Measurements from ENCODE around the gene CHRNA9. TPM values are rescaled to one million over a fixed set of nuclear protein-coding genes. Genes with fewer than 3 reads are reported as not detected.

Gene CHRNA9
- total RNA-seq, 2 experiments from 2014 or later = not detected

DNA sequence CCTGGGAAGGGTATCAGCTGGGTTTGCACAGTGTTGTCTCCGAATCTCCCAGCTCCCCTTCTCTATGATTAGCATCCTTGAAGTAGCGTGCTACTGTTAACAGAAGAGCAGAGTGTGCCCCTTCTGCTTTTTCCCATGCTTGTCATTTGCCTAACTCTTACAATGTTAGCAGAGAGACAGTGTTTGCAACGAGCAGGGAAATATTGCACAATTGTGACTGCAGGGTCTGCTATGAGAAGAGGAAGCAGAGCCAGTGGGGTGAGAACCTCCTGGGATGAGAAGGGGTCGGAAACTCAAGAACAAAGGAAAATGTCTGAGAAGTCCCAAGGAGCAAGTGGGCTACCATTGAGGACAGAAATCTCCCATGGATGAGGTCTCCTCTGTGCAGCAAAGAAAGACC, 7.8 kb upstream of the CHRNA9 start:
- H4K20me1 ChIP-seq (ENCODE audit: insufficient read depth, low read length) = no peaks in the 10 kb centered on the region
- H3K4me2 ChIP-seq (ENCODE audit: low read length) = no peak overlapping the region
- ChIA-PET CTCF (ENCODE audit: unreplicated experiment) (no interaction called here), POLR2A (interaction anchor here (1.3 kb wide), 1 partner anchor 10 kb away, joined by 4 read pairs; no protein-coding TSS in a partner anchor)
- H3K36me3 ChIP-seq (ENCODE audit: insufficient read depth, low read length) = no peaks in the 10 kb centered on the region
- DNase-seq (ENCODE audit: low spot score) = no peak
- H3K9me3 ChIP-seq (ENCODE audit: low read length) = no peaks in the 10 kb centered on the region
- no peak overlapping the region for H3K4me3 ChIP-seq (ENCODE audit: low read depth, low read length, poor library complexity, severe bottlenecking)
- H3K79me2 ChIP-seq (ENCODE audit: insufficient read depth, low read depth, low read length) = no peaks in the 10 kb centered on the region
- BruUV-seq (replicated peaks) = no TSS peak
- peaks cover 4% of the 10 kb centered on the region for H3K4me1 ChIP-seq (ENCODE audit: insufficient read depth, low read length, poor library complexity, severe bottlenecking)
- no peaks in the 10 kb centered on the region for H3K9me2 ChIP-seq (ENCODE audit: insufficient read depth, low read length)
- no peak overlapping the region for H2AFZ ChIP-seq (ENCODE audit: low read length)
- intact Hi-C loops (cut with micrococcal nuclease; ENCODE audit: unreplicated experiment) = loop anchor here (5.0 kb wide), 1 partner anchor 350 kb away; the partner anchor contains the start of gene PDS5A
- no peak overlapping the region for H3K27ac ChIP-seq (ENCODE audit: low read depth, low read length, poor library complexity, severe bottlenecking)
- TF ChIP-seq EZH2phosphoT487 (IDR thresholded peaks at IDR 0.05; ENCODE audit: borderline replicate concordance, low read depth, low read length) = no peak
- TF ChIP-seq CTCF (conservative IDR thresholded peaks at IDR 0.05; ENCODE audit: low read length) = no peak

- H3K79me2 ChIP-seq (ENCODE audit: insufficient read depth, low read depth, low read length) = no peaks in the 10 kb centered on the region
- POLR2A ChIA-PET = interaction anchor here (0.7 to 0.8 kb wide), 3 partner anchors 10 to 116 kb away, joined by 3 read pairs; no protein-coding TSS in a partner anchor
- intact Hi-C loops (cut with micrococcal nuclease; ENCODE audit: unreplicated experiment) = loop anchor here (5.0 kb wide), 1 partner anchor 351 kb away; the partner anchor contains the start of gene PDS5A
- CTCF ChIA-PET (ENCODE audit: unreplicated experiment) = interaction anchor here (1.7 kb wide), 1 partner anchor 11 kb away, joined by 4 read pairs; no protein-coding TSS in a partner anchor
- no peak overlapping the region for H3K4me2 ChIP-seq (ENCODE audit: low read length)
- no peak overlapping the region for H2AFZ ChIP-seq (ENCODE audit: low read length)
- H3K4me3 ChIP-seq (ENCODE audit: low read depth, low read length, poor library complexity, severe bottlenecking) = no peak overlapping the region
- H3K36me3 ChIP-seq (ENCODE audit: insufficient read depth, low read length) = no peaks in the 10 kb centered on the region
- H3K27ac ChIP-seq (ENCODE audit: low read depth, low read length, poor library complexity, severe bottlenecking) = no peak overlapping the region
- no peaks in the 10 kb centered on the region for H3K9me2 ChIP-seq (ENCODE audit: insufficient read depth, low read length)
- H3K9me3 ChIP-seq (ENCODE audit: low read length) = no peaks in the 10 kb centered on the region
- no TSS peak for BruUV-seq (replicated peaks)
- H4K20me1 ChIP-seq (ENCODE audit: insufficient read depth, low read length) = no peaks in the 10 kb centered on the region
- no peak for TF ChIP-seq EZH2phosphoT487 (IDR thresholded peaks at IDR 0.05; ENCODE audit: borderline replicate concordance, low read depth, low read length)
- TF ChIP-seq CTCF (conservative IDR thresholded peaks at IDR 0.05; ENCODE audit: low read length) = no peak
- peaks cover 4% of the 10 kb centered on the region for H3K4me1 ChIP-seq (ENCODE audit: insufficient read depth, low read length, poor library complexity, severe bottlenecking)
- no peak for DNase-seq (ENCODE audit: low spot score)
These were observed 6.8 kb upstream of the CHRNA9 start for GRCh38 chr4:40328383-40328782.

DNA sequence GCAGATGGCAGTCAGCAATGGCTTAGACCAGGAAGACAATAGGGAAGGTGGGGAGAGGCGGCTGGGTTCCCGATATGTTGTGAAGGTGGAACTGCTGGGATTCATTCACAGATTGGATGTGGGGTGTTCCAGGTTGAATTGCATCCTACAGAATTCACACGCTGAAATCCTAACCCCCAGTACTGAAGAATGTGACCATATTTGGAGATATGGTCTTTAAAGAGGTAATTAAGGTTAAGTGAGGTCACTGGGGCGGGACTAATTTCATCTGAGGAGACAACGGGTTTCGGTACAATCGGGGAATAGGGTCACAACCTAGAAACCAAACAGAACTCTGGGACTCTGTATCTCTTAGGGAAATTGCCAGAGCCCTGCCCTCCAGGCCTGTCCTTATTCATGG, 5.3 kb upstream of the CHRNA9 start:
- Histone ChIP-seq H2AFZ (ENCODE audit: low read length) (no peak overlapping the region), H3K9me2 (ENCODE audit: insufficient read depth, low read length) (no peaks in the 10 kb centered on the region), H4K20me1 (ENCODE audit: insufficient read depth, low read length) (no peaks in the 10 kb centered on the region), H3K4me3 (ENCODE audit: low read depth, low read length, poor library complexity, severe bottlenecking) (no peak overlapping the region), H3K4me2 (ENCODE audit: low read length) (no peak overlapping the region), H3K36me3 (ENCODE audit: insufficient read depth, low read length) (no peaks in the 10 kb centered on the region), H3K9me3 (ENCODE audit: low read length) (no peaks in the 10 kb centered on the region), H3K79me2 (ENCODE audit: insufficient read depth, low read depth, low read length) (no peaks in the 10 kb centered on the region), H3K27ac (ENCODE audit: low read depth, low read length, poor library complexity, severe bottlenecking) (no peak overlapping the region), H3K4me1 (ENCODE audit: insufficient read depth, low read length, poor library complexity, severe bottlenecking) (peaks cover 4% of the 10 kb centered on the region)
- intact Hi-C loops (cut with micrococcal nuclease; ENCODE audit: unreplicated experiment) = loop anchor here (5.0 kb wide), 1 partner anchor 353 kb away; the partner anchor contains the start of gene PDS5A
- CTCF ChIA-PET (ENCODE audit: unreplicated experiment) = interaction anchor here (1.7 kb wide), 1 partner anchor 13 kb away, joined by 4 read pairs; no protein-coding TSS in a partner anchor
- no TSS peak for BruUV-seq (replicated peaks)
- POLR2A ChIA-PET = no interaction called here
- TF ChIP-seq EZH2phosphoT487 (IDR thresholded peaks at IDR 0.05; ENCODE audit: borderline replicate concordance, low read depth, low read length) (no peak), CTCF (conservative IDR thresholded peaks at IDR 0.05; ENCODE audit: low read length) (no peak)
- DNase-seq (ENCODE audit: low spot score) = no peak
